H1 (cell line): ENCODE data around the gene RECK. TPM values are rescaled to one million over a fixed set of nuclear protein-coding genes. Genes with fewer than 3 reads are reported as not detected.
A peak's percentile ranks its signal among the peaks of the same experiment; 100 is the strongest.

ENCODE experiments used
- CTCF ChIA-PET: fragments of 300-600 bp; sonication (Branson Sonifier 250); formaldehyde crosslinking; loops from one replicate; lab custom pipeline; 2021; ENCODE audit not compliant: partially characterized antibody; lab: Charles Lee
- POLR2A ChIA-PET: fragments of 300-600 bp; sonication (Branson Sonifier 250); formaldehyde crosslinking; loops from one replicate; lab custom pipeline; 2021; ENCODE audit warnings: inconsistent platforms; ENCODE audit not compliant: partially characterized antibody; lab: Charles Lee
- DNase-seq, 2 experiments: peaks; one replicate each; pipeline versions ENCODE4 v3.0.0 to v3.0.0-alpha.2; 2010 to 2022; ENCODE audit warnings: low spot score in 2 of 2, low read depth in 1 of 2, mixed read lengths in 1 of 2
- FAIRE-seq: peaks from 2 replicates; lab custom pipeline; 2011; peaks lifted over from hg19 to GRCh38; lab: Jason Lieb, UNC
- H2AFZ ChIP-seq: 2 replicates; pipeline ENCODE4 v1.8.1; 2012; ENCODE audit warnings: low read length, inconsistent platforms
- H2AK5ac ChIP-seq: 2 replicates; pipeline ENCODE4 v1.6.1; 2013; ENCODE audit warnings: low read depth, low read length
- H2BK120ac ChIP-seq: replicated peaks from 2 replicates; pipeline ENCODE3; 2013; ENCODE audit warnings: low read depth, low read length, inconsistent platforms
- H2BK12ac ChIP-seq: 2 replicates; pipeline ENCODE4 v1.6.1; 2013; ENCODE audit warnings: low read depth, low read length
- H2BK15ac ChIP-seq: 2 replicates; pipeline ENCODE4 v1.6.1; 2013; ENCODE audit warnings: low read length
- H2BK20ac ChIP-seq: 2 replicates; pipeline ENCODE4 v1.6.1; 2013; ENCODE audit warnings: low read length
- H2BK5ac ChIP-seq: 2 replicates; pipeline ENCODE4 v1.6.1; 2013; ENCODE audit warnings: low read depth, low read length
- H3K14ac ChIP-seq: 2 replicates; pipeline ENCODE4 v1.6.1; 2013; ENCODE audit warnings: inconsistent platforms; ENCODE audit not compliant: insufficient read length
- H3K18ac ChIP-seq: 2 replicates; pipeline ENCODE4 v1.6.1; 2013; ENCODE audit warnings: low read length; ENCODE audit errors: extremely low read depth
- H3K23ac ChIP-seq: 2 replicates; pipeline ENCODE4 v1.6.1; 2013; ENCODE audit warnings: inconsistent platforms; ENCODE audit not compliant: insufficient read length
- H3K23me2 ChIP-seq: 2 replicates; pipeline ENCODE4 v1.6.1; 2013; ENCODE audit warnings: low read depth, low read length
- H3K27ac ChIP-seq: 2 replicates; pipeline ENCODE4 v1.6.1; 2011; ENCODE audit warnings: low read depth, low read length, inconsistent platforms
- H3K27me3 ChIP-seq, 4 experiments: replicated peaks in 1 of 4; 1 replicate in 1 of 4; 2 replicates in 3 of 4; pipeline versions ENCODE4 v1.6.1 to v1.8.1; 2011 to 2013; ENCODE audit warnings: low read length in 3 of 4, mild to moderate bottlenecking in 3 of 4, inconsistent platforms in 2 of 4, mixed read lengths in 2 of 4, moderate library complexity in 1 of 4; ENCODE audit not compliant: control insufficient read depth in 3 of 4, insufficient read depth in 3 of 4; ENCODE audit errors: extremely low read depth in 1 of 4
- H3K36me3 ChIP-seq, 4 experiments: 2 replicates each; pipeline versions ENCODE4 v1.6.1 to v1.8.1; 2011 to 2013; ENCODE audit warnings: mild to moderate bottlenecking in 4 of 4, low read length in 3 of 4, moderate library complexity in 2 of 4, control low read depth in 1 of 4, inconsistent platforms in 1 of 4; ENCODE audit not compliant: insufficient read depth in 4 of 4, control insufficient read depth in 2 of 4
- H3K4ac ChIP-seq: replicated peaks from 2 replicates; pipeline ENCODE3; 2013; ENCODE audit warnings: low read length, low read depth, mixed read lengths, inconsistent platforms; ENCODE audit not compliant: insufficient read length
- H3K4me1 ChIP-seq, 4 experiments: replicated peaks in 1 of 4; 1 replicate in 1 of 4; 2 replicates in 3 of 4; pipeline versions ENCODE4 v1.6.1 to v1.8.1; 2011 to 2013; ENCODE audit warnings: low read length in 3 of 4, inconsistent platforms in 2 of 4, mixed read lengths in 1 of 4; ENCODE audit not compliant: insufficient read depth in 4 of 4, control insufficient read depth in 3 of 4
- H3K4me2 ChIP-seq, 2 experiments: 2 replicates each; pipeline versions ENCODE4 v1.6.1 to v1.8.1; 2011 to 2013; ENCODE audit warnings: low read depth in 2 of 2, low read length in 2 of 2, control low read depth in 1 of 2, inconsistent platforms in 1 of 2, mild to moderate bottlenecking in 1 of 2; ENCODE audit not compliant: insufficient read depth in 1 of 2
- H3K4me3 ChIP-seq, 4 experiments: fragments of 200-600, 300-600 bp in 1 of 4; sonication (generic), shearing (Covaris generic), sonication (Bioruptor Twin) in 1 of 4; 2 replicates each; pipeline versions ENCODE4 v1.5.1 to v1.8.1; 2011 to 2016; ENCODE audit warnings: low read length in 4 of 4, low read depth in 3 of 4, control low read depth in 2 of 4, inconsistent platforms in 2 of 4, mild to moderate bottlenecking in 2 of 4, mixed read lengths in 1 of 4, moderate library complexity in 1 of 4; ENCODE audit not compliant: insufficient read depth in 2 of 4; ENCODE audit errors: extremely low read depth in 1 of 4
- H3K56ac ChIP-seq: replicated peaks from 2 replicates; pipeline ENCODE3; 2013; ENCODE audit warnings: low read depth, mild to moderate bottlenecking, mixed read lengths, low read length, inconsistent platforms; ENCODE audit not compliant: insufficient read length
- H3K79me1 ChIP-seq: 2 replicates; pipeline ENCODE4 v1.6.1; 2013; ENCODE audit warnings: low read depth, low read length, control low read depth
- H3K79me2 ChIP-seq, 2 experiments: 2 replicates each; pipeline versions ENCODE4 v1.6.1 to v1.8.1; 2012 to 2013; ENCODE audit warnings: low read length in 2 of 2, mild to moderate bottlenecking in 2 of 2, inconsistent platforms in 1 of 2; ENCODE audit not compliant: insufficient read depth in 2 of 2, control insufficient read depth in 1 of 2
- H3K9ac ChIP-seq, 4 experiments: replicated peaks in 1 of 4; 1 replicate in 1 of 4; 2 replicates in 3 of 4; pipeline versions ENCODE4 v1.6.1 to v1.8.1; 2011 to 2013; ENCODE audit warnings: low read depth in 3 of 4, low read length in 3 of 4, control low read depth in 2 of 4, mild to moderate bottlenecking in 2 of 4, moderate library complexity in 2 of 4, inconsistent platforms in 1 of 4; ENCODE audit errors: extremely low read depth in 1 of 4
- H3K9me3 ChIP-seq, 2 experiments: 2 replicates each; pipeline versions ENCODE4 v1.6.1 to v1.8.1; 2012 to 2013; ENCODE audit warnings: mild to moderate bottlenecking in 2 of 2, moderate library complexity in 2 of 2, control low read depth in 1 of 2, inconsistent platforms in 1 of 2, low read depth in 1 of 2, low read length in 1 of 2, mixed read lengths in 1 of 2; ENCODE audit not compliant: insufficient read depth in 2 of 2
- H4K20me1 ChIP-seq, 2 experiments: replicated peaks in 1 of 2; 2 replicates each; pipeline versions ENCODE3 to v1.8.1; 2011 to 2013; ENCODE audit warnings: inconsistent platforms in 2 of 2, low read length in 2 of 2, mild to moderate bottlenecking in 1 of 2; ENCODE audit not compliant: insufficient read depth in 2 of 2, control insufficient read depth in 1 of 2
- H4K5ac ChIP-seq: 2 replicates; pipeline ENCODE4 v1.6.1; 2013; ENCODE audit warnings: low read length, low read depth, mixed read lengths, inconsistent platforms; ENCODE audit not compliant: insufficient read length
- H4K8ac ChIP-seq: 2 replicates; pipeline ENCODE4 v1.8.0; 2013; ENCODE audit warnings: mild to moderate bottlenecking, moderate library complexity, low read length, inconsistent platforms; ENCODE audit not compliant: insufficient read depth; ENCODE audit errors: extremely low read depth
- H4K91ac ChIP-seq: replicated peaks from 2 replicates; pipeline ENCODE3; 2013; ENCODE audit warnings: low read length, mixed read lengths, inconsistent platforms; ENCODE audit not compliant: insufficient read length
- ASH2L ChIP-seq: fragments of 200-600, 300-600 bp; sonication (generic); IDR thresholded peaks from one replicate; pipeline ENCODE4 v1.7.1; 2017; ENCODE audit warnings: low read length
- BCL11A ChIP-seq, 2 experiments: IDR thresholded peaks; one replicate each; pipeline ENCODE4 v1.6.1; 2011; ENCODE audit warnings: low read depth in 2 of 2, low read length in 2 of 2, mild to moderate bottlenecking in 2 of 2
- CTBP2 ChIP-seq: IDR thresholded peaks from 2 replicates; pipeline ENCODE4 v1.7.0; 2011; ENCODE audit warnings: borderline replicate concordance, mild to moderate bottlenecking, moderate library complexity, mixed read lengths, low read length; ENCODE audit not compliant: insufficient read depth, insufficient read length
- EZH2 ChIP-seq: fragments of 200-600 bp; sonication (generic); IDR thresholded peaks from 2 replicates; pipeline ENCODE4 v1.7.1; 2012; ENCODE audit warnings: low read depth, mild to moderate bottlenecking, moderate library complexity, low read length, inconsistent platforms; ENCODE audit not compliant: severe bottlenecking
- HDAC2 ChIP-seq, 2 experiments: fragments of 300-600 bp in 1 of 2; sonication (generic) in 1 of 2; IDR thresholded peaks; 2 replicates each; pipeline ENCODE4 v1.6.1; 2011 to 2012; ENCODE audit warnings: low read depth in 2 of 2, low read length in 2 of 2, mild to moderate bottlenecking in 2 of 2, moderate library complexity in 2 of 2, borderline replicate concordance in 1 of 2, inconsistent platforms in 1 of 2
- KDM4A ChIP-seq: IDR thresholded peaks from one replicate; pipeline ENCODE4 v1.7.1; 2012; ENCODE audit warnings: low read depth, mild to moderate bottlenecking, moderate library complexity, low read length, inconsistent platforms; ENCODE audit not compliant: severe bottlenecking
- PHF8 ChIP-seq: fragments of 200-600 bp; sonication (generic); conservative IDR thresholded peaks from 2 replicates; pipeline ENCODE4 v1.7.1; 2012; ENCODE audit warnings: low read depth, mild to moderate bottlenecking, inconsistent platforms, low read length, moderate library complexity
- RXRA ChIP-seq: IDR thresholded peaks from 2 replicates; pipeline ENCODE4 v1.6.1; 2011; ENCODE audit warnings: low read depth, mild to moderate bottlenecking, low read length, moderate library complexity; ENCODE audit not compliant: insufficient read depth
- SP2 ChIP-seq: IDR thresholded peaks from 2 replicates; pipeline ENCODE4 v1.6.1; 2012; ENCODE audit warnings: mild to moderate bottlenecking, low read length, inconsistent platforms
- SP4 ChIP-seq: IDR thresholded peaks from 2 replicates; pipeline ENCODE4 v1.6.1; 2012; ENCODE audit warnings: low read length, inconsistent platforms
- TAF7 ChIP-seq: optimal IDR thresholded peaks from 2 replicates; pipeline ENCODE3; 2011; ENCODE audit warnings: low read depth, mild to moderate bottlenecking, inconsistent platforms, low read length, moderate library complexity, borderline replicate concordance
- TBP ChIP-seq: IDR thresholded peaks from 2 replicates; pipeline ENCODE4 v1.6.1; 2011; ENCODE audit warnings: low read depth, low read length, improper control_type of control experiment
- WGBS, 2 experiments: shearing (Covaris generic) in 1 of 2; methylation state at CpG; one replicate each; pipeline versions ENCODE4 v1.1.6 to v1.1.7; 2013 to 2015; ENCODE audit warnings: low lambda C conversion rate in 2 of 2, mixed read lengths in 2 of 2, inconsistent platforms in 1 of 2, low coverage in 1 of 2, missing lambda C conversion rate in 1 of 2; ENCODE audit not compliant: insufficient replicate concordance in 2 of 2, insufficient coverage in 1 of 2, insufficient read length in 1 of 2; ENCODE audit errors: extremely low coverage in 1 of 2, missing lambda C conversion rate in 1 of 2; 5-methylcytosine and 5-hydroxymethylcytosine counted together
- polyA plus RNA-seq, 7 experiments: library from polyadenylated mRNA; depleted of rRNA in 3 of 7; stranded (reverse) in 5 of 7; unstranded in 2 of 7; fragments of >200 nt in 5 of 7; fragments of 200-250 nt in 2 of 7; gene quantifications; 1 replicate in 5 of 7; 2 replicates in 1 of 7; 4 replicates in 1 of 7; pipeline versions ENCODE4 v1.2.1 to v1.2.3, GENCODE V29; 2011 to 2013; ENCODE audit warnings: missing spikeins in 2 of 7, mixed read lengths in 2 of 7
- total RNA-seq: library from RNA; stranded (reverse); fragmentation: NEBNext Ultra II Directional; extraction: Animal tissue kit (Norgen Biotek cat#: 25700); gene quantifications from 2 replicates; pipeline ENCODE4 v1.2.1, GENCODE V29; 2021

Gene RECK
- total and polyA plus RNA-seq, 2 of the 8 experiments (the other 6 are each of a cell fraction or from before 2014, with no cell fraction given), result 5.4 to 9.8 TPM

- no peaks in the 10 kb centered on the region; the same call in 1 of the 2 replicates for H3K23me2 ChIP-seq
- H3K14ac ChIP-seq, result no peak overlapping the region
- TF ChIP-seq TAF7 (no peak), PHF8 (no peak), EZH2 (no peak), RXRA (no peak), KDM4A (no peak), BCL11A (IDR thresholded peaks at IDR 0.05; ENCODE audit: low read depth in 2 of 2, low read length in 2 of 2) (no peak), SP2 (no peak), TBP (no peak), HDAC2 (IDR thresholded peaks at IDR 0.05; ENCODE audit: borderline replicate concordance in 1 of 2, low read depth in 2 of 2, low read length in 2 of 2) (no peak), SP4 (no peak), CTBP2 (no peak), ASH2L (no peak)
- H3K27ac ChIP-seq, result no peak overlapping the region
- ChIA-PET CTCF (interaction anchor here (1.8 to 5.3 kb wide), 4 partner anchors 9 to 48 kb away, joined by 6 to 48 read pairs (median 8); no protein-coding TSS in a partner anchor), POLR2A (interaction anchor here (0.6 to 3.6 kb wide), 3 partner anchors 9 to 33 kb away, joined by 3 to 18 read pairs (median 7); no protein-coding TSS in a partner anchor)
- H3K9ac ChIP-seq, result no peak overlapping the region
- H2BK120ac ChIP-seq, result no peak overlapping the region
- no peak overlapping the region for H3K4me3 ChIP-seq
- no peak overlapping the region for H3K18ac ChIP-seq
- no peak overlapping the region for H3K23ac ChIP-seq
- H3K36me3 ChIP-seq, result no peaks in the 10 kb centered on the region; a peak in 1 of 8 replicates
- 89% methylated on average over 4 of the region's 4 CpGs; no CpG with 5 or more reads in 1 of the 2 experiments for WGBS, 2 experiments
- H3K56ac ChIP-seq, result no peak overlapping the region
- no peaks in the 10 kb centered on the region for H4K20me1 ChIP-seq
- H3K9me3 ChIP-seq, result peaks cover 0 to 2% of the 10 kb centered on the region in 2 experiments; a peak in 2 of 4 replicates
- H3K4me2 ChIP-seq, result no peak overlapping the region
- 0 out of 2 replicates have a peak overlapping the region, but pooled peaks have one; percentile 9 for H2BK12ac ChIP-seq
- H2BK15ac ChIP-seq, result no peak overlapping the region
- no peak for DNase-seq
- no peak overlapping the region for H4K8ac ChIP-seq
- H3K27me3 ChIP-seq, result no peaks in the 10 kb centered on the region
- H3K79me2 ChIP-seq, result no peaks in the 10 kb centered on the region
- H2BK20ac ChIP-seq, result no peak overlapping the region
- no peak overlapping the region for H2BK5ac ChIP-seq
- no peak overlapping the region for H2AFZ ChIP-seq
- H4K91ac ChIP-seq, result no peak overlapping the region
- H3K4ac ChIP-seq, result no peak overlapping the region
- FAIRE-seq, result no peak
- H3K79me1 ChIP-seq, result no peaks in the 10 kb centered on the region
- H2AK5ac ChIP-seq, result no peak overlapping the region
- peaks cover 0 to 4% (median 0%) of the 10 kb centered on the region in 4 experiments; a peak in 1 of 7 replicates for H3K4me1 ChIP-seq
- H4K5ac ChIP-seq, result no peak overlapping the region
These were observed 114.0 kb downstream of the RECK start for GRCh38 chr9:36150574-36151315.
